UCSD-AML1 (cell line): ENCODE measurements around the gene ADAMTS3.

Source experiments
- DNase-seq: peaks from one replicate; lab custom pipeline; 2025; ENCODE audit not compliant: unreplicated experiment; lab: John Stamatoyannopoulos, UW

ADAMTS3 gene

GRCh38 chr4:72418458-72418857 lies 150.6 kb downstream of the ADAMTS3 start:
- DNase-seq: peak; percentile 9

GRCh38 chr4:72410158-72410557 lies 158.9 kb downstream of the ADAMTS3 start:
- no peak for DNase-seq

GRCh38 chr4:72408568-72408967 lies 160.5 kb downstream of the ADAMTS3 start:
- DNase-seq: no peak

GRCh38 chr4:72405417-72405816 lies 163.6 kb downstream of the ADAMTS3 start:
- DNase-seq: no peak

- DNase-seq: no peak
Observed at GRCh38 chr4:72397314-72397713, 171.7 kb downstream of the ADAMTS3 start.

- DNase-seq: no peak
Observed at GRCh38 chr4:72394012-72394663, 174.9 kb downstream of the ADAMTS3 start.

GRCh38 chr4:72391281-72391680 lies 177.7 kb downstream of the ADAMTS3 start:
- no peak for DNase-seq

GRCh38 chr4:72390409-72390808 lies 178.6 kb downstream of the ADAMTS3 start:
- DNase-seq: no peak

- no peak for DNase-seq
Observed at GRCh38 chr4:72388521-72388920, 180.5 kb downstream of the ADAMTS3 start.

GRCh38 chr4:72387959-72388358 lies 181.1 kb downstream of the ADAMTS3 start:
- DNase-seq: no peak

- no peak for DNase-seq
Observed at GRCh38 chr4:72383439-72383838, 185.6 kb downstream of the ADAMTS3 start.

- DNase-seq: no peak
Observed at GRCh38 chr4:72378901-72379300, 190.1 kb downstream of the ADAMTS3 start.

- DNase-seq: no peak
Observed at GRCh38 chr4:72377491-72378194, 191.4 kb downstream of the ADAMTS3 start.

- DNase-seq: no peak
Observed at GRCh38 chr4:72376901-72377300, 192.1 kb downstream of the ADAMTS3 start.

GRCh38 chr4:72375073-72375736 lies 193.8 kb downstream of the ADAMTS3 start:
- DNase-seq: peak; percentile 18

GRCh38 chr4:72374159-72374558 lies 194.9 kb downstream of the ADAMTS3 start:
- DNase-seq: no peak

GRCh38 chr4:72366601-72367000 lies 202.4 kb downstream of the ADAMTS3 start:
- DNase-seq: no peak

GRCh38 chr4:72365981-72366380 lies 203.0 kb downstream of the ADAMTS3 start:
- no peak for DNase-seq

GRCh38 chr4:72365016-72365415 lies 204.0 kb downstream of the ADAMTS3 start:
- DNase-seq: no peak

GRCh38 chr4:72360075-72360474 lies 208.9 kb downstream of the ADAMTS3 start:
- DNase-seq: no peak

GRCh38 chr4:72358483-72358882 lies 210.5 kb downstream of the ADAMTS3 start:
- DNase-seq: no peak

GRCh38 chr4:72357908-72358307 lies 211.1 kb downstream of the ADAMTS3 start:
- no peak for DNase-seq
